ENCODE data around the gene HOXA1. TPM values are rescaled to one million over a fixed set of nuclear protein-coding genes. Genes with fewer than 3 reads are reported as not detected.
"Not testable (repeated sequence)": the region's sequence is repeated elsewhere in the genome, so short reads cannot be mapped to it uniquely, and the experiment has no call there.

The HOXA1 gene
- total RNA-seq, 1 donor from 2014 or later = not detected

GRCh38 chr7:27062946-27063345 lies 32.9 kb downstream of the HOXA1 start:
- peaks cover 2% of the 10 kb centered on the region for H3K27me3 Mint-ChIP-seq (ENCODE audit: unreplicated experiment)
- no peaks in the 10 kb centered on the region for H3K9me3 Mint-ChIP-seq (ENCODE audit: unreplicated experiment)
- no peak overlapping the region for H3K4me3 Mint-ChIP-seq (ENCODE audit: unreplicated experiment)
- H3K27ac Mint-ChIP-seq (ENCODE audit: unreplicated experiment) = no peak overlapping the region
- no peaks in the 10 kb centered on the region for H3K4me1 Mint-ChIP-seq (ENCODE audit: low read depth, unreplicated experiment)
- no peak for DNase-seq
- H3K36me3 Mint-ChIP-seq (ENCODE audit: unreplicated experiment) = no peaks in the 10 kb centered on the region
- TF ChIP-seq CTCF (IDR thresholded peaks at IDR 0.05; ENCODE audit: partially characterized antibody, unreplicated experiment) = no peak

- H3K36me3 Mint-ChIP-seq (ENCODE audit: unreplicated experiment) = no peaks in the 10 kb centered on the region
- no peak overlapping the region for H3K4me3 Mint-ChIP-seq (ENCODE audit: unreplicated experiment)
- DNase-seq = no peak
- H3K4me1 Mint-ChIP-seq (ENCODE audit: low read depth, unreplicated experiment) = no peaks in the 10 kb centered on the region
- no peaks in the 10 kb centered on the region for H3K9me3 Mint-ChIP-seq (ENCODE audit: unreplicated experiment)
- no peak overlapping the region for H3K27ac Mint-ChIP-seq (ENCODE audit: unreplicated experiment)
- TF ChIP-seq CTCF (IDR thresholded peaks at IDR 0.05; ENCODE audit: partially characterized antibody, unreplicated experiment) = no peak
- peaks cover 2% of the 10 kb centered on the region for H3K27me3 Mint-ChIP-seq (ENCODE audit: unreplicated experiment)
These were observed 42.6 kb downstream of the HOXA1 start for GRCh38 chr7:27053153-27053552.

- DNase-seq = no peak
- Mint-ChIP-seq H3K4me3 (ENCODE audit: unreplicated experiment) (no peak overlapping the region), H3K27me3 (ENCODE audit: unreplicated experiment) (peaks cover 2% of the 10 kb centered on the region), H3K4me1 (ENCODE audit: low read depth, unreplicated experiment) (no peaks in the 10 kb centered on the region), H3K9me3 (ENCODE audit: unreplicated experiment) (no peaks in the 10 kb centered on the region), H3K27ac (ENCODE audit: unreplicated experiment) (no peak overlapping the region), H3K36me3 (ENCODE audit: unreplicated experiment) (no peaks in the 10 kb centered on the region)
- TF ChIP-seq CTCF (IDR thresholded peaks at IDR 0.05; ENCODE audit: partially characterized antibody, unreplicated experiment) = no peak
These were observed 44.3 kb downstream of the HOXA1 start for GRCh38 chr7:27051451-27051850.

GRCh38 chr7:27048438-27048837 lies 47.4 kb downstream of the HOXA1 start:
- Mint-ChIP-seq H3K4me3 (ENCODE audit: unreplicated experiment) (no peak overlapping the region), H3K9me3 (ENCODE audit: unreplicated experiment) (no peaks in the 10 kb centered on the region), H3K36me3 (ENCODE audit: unreplicated experiment) (no peaks in the 10 kb centered on the region), H3K27me3 (ENCODE audit: unreplicated experiment) (peaks cover 2% of the 10 kb centered on the region), H3K27ac (ENCODE audit: unreplicated experiment) (no peak overlapping the region), H3K4me1 (ENCODE audit: low read depth, unreplicated experiment) (no peaks in the 10 kb centered on the region)
- no peak for TF ChIP-seq CTCF (IDR thresholded peaks at IDR 0.05; ENCODE audit: partially characterized antibody, unreplicated experiment)
- no peak for DNase-seq

GRCh38 chr7:27046854-27047549 lies 48.8 kb downstream of the HOXA1 start:
- no peak for TF ChIP-seq CTCF (IDR thresholded peaks at IDR 0.05; ENCODE audit: partially characterized antibody, unreplicated experiment)
- Mint-ChIP-seq H3K4me1 (ENCODE audit: low read depth, unreplicated experiment) (no peaks in the 10 kb centered on the region), H3K9me3 (ENCODE audit: unreplicated experiment) (no peaks in the 10 kb centered on the region), H3K36me3 (ENCODE audit: unreplicated experiment) (no peaks in the 10 kb centered on the region), H3K4me3 (ENCODE audit: unreplicated experiment) (no peak overlapping the region), H3K27ac (ENCODE audit: unreplicated experiment) (no peak overlapping the region), H3K27me3 (ENCODE audit: unreplicated experiment) (no peaks in the 10 kb centered on the region)
- DNase-seq = no peak

GRCh38 chr7:27045972-27046371 lies 49.8 kb downstream of the HOXA1 start:
- H3K4me3 Mint-ChIP-seq (ENCODE audit: unreplicated experiment); H3K4me1 Mint-ChIP-seq (ENCODE audit: low read depth, unreplicated experiment); DNase-seq; H3K27me3 Mint-ChIP-seq (ENCODE audit: unreplicated experiment); H3K36me3 Mint-ChIP-seq (ENCODE audit: unreplicated experiment); H3K9me3 Mint-ChIP-seq (ENCODE audit: unreplicated experiment): not testable (repeated sequence)
- H3K27ac Mint-ChIP-seq (ENCODE audit: unreplicated experiment) = peak overlapping the region; percentile 17

- H3K27me3 Mint-ChIP-seq (ENCODE audit: unreplicated experiment); H3K36me3 Mint-ChIP-seq (ENCODE audit: unreplicated experiment); H3K27ac Mint-ChIP-seq (ENCODE audit: unreplicated experiment): not testable (repeated sequence)
These were observed 50.7 kb downstream of the HOXA1 start for GRCh38 chr7:27045066-27045465.

More at GRCh38 chr7:27045066-27045465, 50.7 kb downstream of the HOXA1 start:
- H3K4me3 Mint-ChIP-seq (ENCODE audit: unreplicated experiment); H3K9me3 Mint-ChIP-seq (ENCODE audit: unreplicated experiment); H3K4me1 Mint-ChIP-seq (ENCODE audit: low read depth, unreplicated experiment): not testable (repeated sequence)
- peak; percentile 18 for DNase-seq

Data from glutamatergic neuron (in vitro differentiated cells).